DOHH2 (cell line): Measurements from ENCODE around the gene CNNM3.

Experiments
- H3F3A ChIP-seq: fragments of 200-600 bp; sonication (generic), shearing (Covaris generic); 2 replicates; pipeline ENCODE4 v1.6.0; 2016; ENCODE audit warnings: antibody characterized with exemption, mild to moderate bottlenecking; ENCODE audit not compliant: control insufficient read depth, insufficient read depth
- H3K27ac ChIP-seq: fragments of 200-600 bp; sonication (generic); 2 replicates; pipeline ENCODE4 v1.5.1; 2014; ENCODE audit warnings: low read depth, mild to moderate bottlenecking, low read length, moderate library complexity
- H3K27me3 ChIP-seq: fragments of 200-600 bp; sonication (generic); 2 replicates; pipeline ENCODE4 v1.6.1; 2014; ENCODE audit warnings: mild to moderate bottlenecking, low read length, mixed read lengths; ENCODE audit not compliant: control insufficient read depth
- H3K36me3 ChIP-seq: fragments of 200-600 bp; sonication (generic); 2 replicates; pipeline ENCODE4 v1.6.1; 2014; ENCODE audit warnings: mild to moderate bottlenecking, low read length, moderate library complexity, mixed read lengths; ENCODE audit not compliant: control insufficient read depth
- H3K4me1 ChIP-seq: fragments of 200-600 bp; sonication (generic); 2 replicates; pipeline ENCODE4 v1.6.1; 2014; ENCODE audit warnings: mild to moderate bottlenecking, low read length, mixed read lengths; ENCODE audit not compliant: control insufficient read depth
- H3K4me2 ChIP-seq: fragments of 200-600 bp; sonication (generic); 2 replicates; pipeline ENCODE4 v1.6.0; 2014; ENCODE audit warnings: mild to moderate bottlenecking, low read length, moderate library complexity
- H3K4me3 ChIP-seq: fragments of 200-600 bp; sonication (generic); 2 replicates; pipeline ENCODE4 v1.5.1; 2014; ENCODE audit warnings: mild to moderate bottlenecking, low read length, mixed read lengths
- H3K79me2 ChIP-seq: fragments of 200-600 bp; sonication (generic); 2 replicates; pipeline ENCODE4 v1.6.1; 2014; ENCODE audit warnings: mild to moderate bottlenecking, low read length, mixed read lengths; ENCODE audit not compliant: control insufficient read depth
- H3K9me2 ChIP-seq: fragments of 200-600 bp; sonication (generic); replicated peaks from 2 replicates; pipeline ENCODE4 v1.6.1; 2014; ENCODE audit warnings: mild to moderate bottlenecking, low read length, mixed read lengths; ENCODE audit not compliant: control insufficient read depth
- H3K9me3 ChIP-seq: fragments of 200-600 bp; sonication (generic); 2 replicates; pipeline ENCODE4 v1.6.1; 2014; ENCODE audit warnings: antibody characterized with exemption, low read length, mixed read lengths; ENCODE audit not compliant: control insufficient read depth, insufficient read depth
- H4K20me1 ChIP-seq: fragments of 200-600 bp; sonication (generic); 2 replicates; pipeline ENCODE4 v1.6.0; 2014; ENCODE audit warnings: low read depth, mild to moderate bottlenecking, antibody characterized with exemption, low read length, moderate library complexity; ENCODE audit not compliant: control insufficient read depth, insufficient read depth
- CTCF ChIP-seq: fragments of 200-600 bp; sonication (generic); IDR thresholded peaks from one replicate; pipeline ENCODE4 v1.5.1; 2014; ENCODE audit warnings: antibody characterized with exemption, mild to moderate bottlenecking, low read depth, low read length; ENCODE audit not compliant: poor library complexity, severe bottlenecking
- EZH2phosphoT487 ChIP-seq: fragments of 200-600 bp; sonication (generic); IDR thresholded peaks from 2 replicates; pipeline ENCODE4 v1.6.1; 2017; ENCODE audit warnings: borderline replicate concordance, mild to moderate bottlenecking, antibody characterized with exemption, low read length, moderate library complexity, mixed read lengths

The CNNM3 gene

DNA sequence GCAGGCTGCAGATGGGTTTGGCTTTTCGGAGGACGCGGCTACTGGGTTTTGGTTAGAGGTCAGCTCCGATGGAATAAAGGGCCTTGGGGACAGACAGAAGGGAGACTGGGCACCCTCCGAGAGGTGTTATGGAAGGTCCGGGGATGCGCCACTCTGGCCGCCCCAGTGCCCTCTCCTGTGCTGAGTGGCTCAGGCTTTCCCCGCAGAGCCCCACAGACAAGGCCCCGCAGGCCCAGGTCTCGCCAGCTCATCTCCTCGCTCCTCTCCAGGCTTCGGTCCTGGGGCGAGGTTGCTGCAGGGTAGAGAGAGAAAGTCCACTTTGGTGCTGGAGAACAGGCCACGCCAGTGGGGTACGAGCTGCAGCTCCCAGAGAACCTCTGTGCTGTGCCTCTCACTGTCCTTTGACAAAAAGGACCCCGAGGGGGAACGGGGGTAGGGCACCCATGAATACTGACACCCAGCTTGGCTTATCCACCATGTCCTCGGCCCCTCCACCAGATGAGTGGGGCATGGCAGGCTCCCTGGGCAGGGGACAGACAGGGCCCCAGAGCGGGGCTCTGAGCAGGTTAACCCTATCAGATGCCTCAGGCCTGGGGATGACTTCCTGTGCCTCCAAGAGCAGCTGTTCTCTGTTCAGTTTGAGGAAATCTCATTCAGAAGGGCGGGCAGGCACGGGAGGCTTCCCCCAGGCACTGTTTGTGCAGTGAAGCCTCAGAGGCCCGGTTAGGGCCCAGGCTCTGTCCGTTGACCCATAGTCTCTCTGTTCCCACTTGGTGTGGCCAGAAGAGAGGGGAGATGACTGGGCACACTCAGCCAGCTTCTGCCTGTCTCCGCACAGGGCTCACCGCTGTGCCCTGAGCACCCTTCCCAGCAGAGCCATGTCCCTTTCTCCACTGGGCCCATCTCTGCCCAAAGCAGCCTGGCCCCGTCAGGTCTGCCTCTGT lies 15.7 kb upstream of the CNNM3 start:
- H3K4me3 ChIP-seq, result peak overlapping the region; percentile 16
- peak overlapping the region; percentile 53 for H3K4me2 ChIP-seq
- peaks cover 9% of the 10 kb centered on the region for H3K36me3 ChIP-seq
- TF ChIP-seq CTCF, result no peak
- no peak for TF ChIP-seq EZH2phosphoT487
- H3K9me3 ChIP-seq, result no peaks in the 10 kb centered on the region
- H3F3A ChIP-seq, result no peaks in the 10 kb centered on the region; the same call in 1 of the 2 replicates
- no peaks in the 10 kb centered on the region for H3K9me2 ChIP-seq
- H4K20me1 ChIP-seq, result no peaks in the 10 kb centered on the region
- H3K27me3 ChIP-seq, result no peaks in the 10 kb centered on the region
- peaks cover 30% of the 10 kb centered on the region for H3K4me1 ChIP-seq
- H3K27ac ChIP-seq, result no peak overlapping the region
- H3K79me2 ChIP-seq, result no peaks in the 10 kb centered on the region

DNA sequence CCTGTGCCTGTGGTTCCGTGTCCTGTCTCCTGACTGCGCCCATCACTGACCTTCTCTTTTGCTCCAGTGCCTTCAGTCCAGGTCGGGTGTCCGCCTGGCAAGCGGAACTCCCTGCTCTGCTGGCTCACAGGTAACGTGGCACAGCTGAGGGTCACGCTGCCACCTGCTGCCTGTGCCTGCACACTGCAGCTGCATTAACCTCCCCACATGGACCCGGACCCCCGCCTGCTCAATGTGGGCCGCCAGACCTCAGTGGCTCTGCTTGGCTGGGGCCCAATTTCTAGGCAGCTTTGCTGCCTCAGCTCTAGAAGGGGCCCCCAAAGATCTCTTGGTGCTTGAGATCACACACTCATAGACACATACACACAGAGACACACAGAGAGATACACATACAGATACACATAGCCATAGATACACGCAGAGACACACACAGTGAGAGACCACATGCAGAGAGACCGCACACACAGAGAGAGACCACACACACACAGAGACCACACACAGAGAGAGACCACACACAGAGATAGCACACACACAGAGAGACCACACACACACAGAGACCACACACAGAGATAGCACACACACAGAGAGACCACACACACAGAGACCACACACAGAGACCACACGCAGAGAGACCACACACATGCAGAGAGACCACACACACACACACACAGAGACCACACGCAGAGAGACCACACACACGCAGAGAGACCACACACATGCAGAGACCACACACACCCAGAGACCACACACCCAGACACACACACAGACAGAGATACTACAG lies 14.9 kb upstream of the CNNM3 start:
- Histone ChIP-seq H3K36me3 (peaks cover 9% of the 10 kb centered on the region), H3K27me3 (no peaks in the 10 kb centered on the region), H3K9me2 (no peaks in the 10 kb centered on the region), H3K9me3 (no peaks in the 10 kb centered on the region), H4K20me1 (no peaks in the 10 kb centered on the region), H3K4me1 (peaks cover 34% of the 10 kb centered on the region), H3K4me2 (peak overlapping the region; percentile 53), H3K4me3 (peak overlapping the region; percentile 16), H3K27ac (peak overlapping the region; percentile 23; the same call in 1 of the 2 replicates), H3F3A (peaks cover 2% of the 10 kb centered on the region), H3K79me2 (no peaks in the 10 kb centered on the region)
- no peak for TF ChIP-seq EZH2phosphoT487
- TF ChIP-seq CTCF, result peak; percentile 98

DNA sequence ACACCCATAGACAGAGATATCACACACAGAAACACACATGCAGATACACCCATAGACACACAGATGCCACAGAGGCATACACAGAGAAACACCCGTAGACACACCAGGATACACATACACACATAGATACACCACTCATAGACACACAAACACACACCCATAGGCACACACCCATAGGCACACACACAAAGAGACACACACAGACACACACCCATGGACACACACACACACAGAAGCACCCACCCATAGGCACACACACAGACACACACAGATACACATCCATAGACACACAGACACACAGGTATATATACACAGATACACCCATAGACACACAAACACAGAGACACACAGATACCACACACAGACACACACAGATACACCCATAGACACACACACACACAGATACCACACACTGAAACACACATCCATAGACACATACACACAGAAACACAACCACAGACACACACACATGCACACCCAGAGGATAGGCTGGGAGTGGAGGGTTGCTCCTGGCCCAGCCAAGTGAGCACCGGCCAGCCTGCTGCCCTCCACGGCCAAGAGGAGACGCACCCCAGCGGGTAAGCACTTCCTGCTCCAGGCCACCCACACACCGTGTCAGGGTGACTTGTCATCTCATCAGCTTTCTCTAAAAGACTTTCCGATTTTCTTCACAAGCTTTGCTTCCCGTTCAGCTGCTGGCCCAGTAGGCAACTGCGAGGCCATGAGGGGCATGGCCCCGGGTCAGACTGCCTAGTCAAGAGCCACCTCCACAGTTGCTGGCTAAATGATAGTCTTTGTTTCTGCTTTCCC lies 14.1 kb upstream of the CNNM3 start:
- Histone ChIP-seq H3K4me1 (peaks cover 42% of the 10 kb centered on the region), H3K27me3 (no peaks in the 10 kb centered on the region), H3K27ac (peak overlapping the region; percentile 23), H4K20me1 (no peaks in the 10 kb centered on the region), H3K4me3 (peak overlapping the region; percentile 27), H3F3A (peaks cover 10% of the 10 kb centered on the region), H3K36me3 (peaks cover 9% of the 10 kb centered on the region), H3K9me2 (no peaks in the 10 kb centered on the region), H3K9me3 (no peaks in the 10 kb centered on the region), H3K4me2 (peak overlapping the region; percentile 53), H3K79me2 (no peaks in the 10 kb centered on the region)
- TF ChIP-seq CTCF, result no peak
- TF ChIP-seq EZH2phosphoT487, result no peak
